ENCODE measurements around the gene OLFML2A.

OLFML2A gene

GRCh38 chr9:124846969-124847368 is 70.0 kb downstream of the OLFML2A start:
- Histone ChIP-seq H3K79me2 (ENCODE audit: low read length) (no peaks in the 10 kb centered on the region), H3K9ac (ENCODE audit: low read length) (no peak overlapping the region), H3K36me3 (replicated peaks; ENCODE audit: low read depth, low read length) (no peaks in the 10 kb centered on the region), H2AFZ (ENCODE audit: low read depth, low read length) (no peak overlapping the region), H3K27ac (ENCODE audit: low read length) (no peak overlapping the region), H3K9me3 (ENCODE audit: insufficient read depth, low read length) (no peaks in the 10 kb centered on the region), H3K27me3 (ENCODE audit: low read depth, low read length) (no peaks in the 10 kb centered on the region), H3K4me1 (ENCODE audit: low read length) (peaks cover 4% of the 10 kb centered on the region; the same call in 1 of the 2 replicates), H3K4me2 (ENCODE audit: low read length) (no peak overlapping the region), H4K20me1 (ENCODE audit: insufficient read depth, low read length) (no peaks in the 10 kb centered on the region), H3K4me3 (ENCODE audit: low read length) (no peak overlapping the region)
- TF ChIP-seq EZH2phosphoT487 (IDR thresholded peaks at IDR 0.05; ENCODE audit: low read depth), result no peak
- no peak for TF ChIP-seq CTCF (IDR thresholded peaks at IDR 0.05; ENCODE audit: low read depth, low read length)

GRCh38 chr9:124849801-124850200 is 72.9 kb downstream of the OLFML2A start:
- no peaks in the 10 kb centered on the region for H4K20me1 ChIP-seq (ENCODE audit: insufficient read depth, low read length)
- H3K27me3 ChIP-seq (ENCODE audit: low read depth, low read length), result no peaks in the 10 kb centered on the region
- no peak overlapping the region for H2AFZ ChIP-seq (ENCODE audit: low read depth, low read length)
- H3K36me3 ChIP-seq (replicated peaks; ENCODE audit: low read depth, low read length), result no peaks in the 10 kb centered on the region
- TF ChIP-seq CTCF (IDR thresholded peaks at IDR 0.05; ENCODE audit: low read depth, low read length), result no peak
- TF ChIP-seq EZH2phosphoT487 (IDR thresholded peaks at IDR 0.05; ENCODE audit: low read depth), result no peak
- H3K27ac ChIP-seq (ENCODE audit: low read length), result no peak overlapping the region
- H3K4me2 ChIP-seq (ENCODE audit: low read length), result no peak overlapping the region
- no peaks in the 10 kb centered on the region for H3K79me2 ChIP-seq (ENCODE audit: low read length)
- H3K4me1 ChIP-seq (ENCODE audit: low read length), result peaks cover 15% of the 10 kb centered on the region
- H3K4me3 ChIP-seq (ENCODE audit: low read length), result no peak overlapping the region
- no peak overlapping the region for H3K9ac ChIP-seq (ENCODE audit: low read length)
- no peaks in the 10 kb centered on the region for H3K9me3 ChIP-seq (ENCODE audit: insufficient read depth, low read length)

GRCh38 chr9:124852121-124852828 is 75.3 kb downstream of the OLFML2A start:
- Histone ChIP-seq H3K9ac (ENCODE audit: low read length) (peak overlapping the region; percentile 48; the same call in 1 of the 2 replicates), H2AFZ (ENCODE audit: low read depth, low read length) (peak overlapping the region; percentile 74; the same call in 1 of the 2 replicates), H3K4me1 (ENCODE audit: low read length) (peaks cover 15% of the 10 kb centered on the region), H3K36me3 (replicated peaks; ENCODE audit: low read depth, low read length) (peaks cover 13% of the 10 kb centered on the region), H3K9me3 (ENCODE audit: insufficient read depth, low read length) (no peaks in the 10 kb centered on the region), H3K27ac (ENCODE audit: low read length) (no peak overlapping the region), H3K79me2 (ENCODE audit: low read length) (no peaks in the 10 kb centered on the region), H4K20me1 (ENCODE audit: insufficient read depth, low read length) (peaks cover 21% of the 10 kb centered on the region), H3K27me3 (ENCODE audit: low read depth, low read length) (no peaks in the 10 kb centered on the region), H3K4me3 (ENCODE audit: low read length) (peak overlapping the region; percentile 74), H3K4me2 (ENCODE audit: low read length) (peak overlapping the region; percentile 93)
- TF ChIP-seq CTCF (IDR thresholded peaks at IDR 0.05; ENCODE audit: low read depth, low read length) (no peak), EZH2phosphoT487 (IDR thresholded peaks at IDR 0.05; ENCODE audit: low read depth) (no peak)

GRCh38 chr9:124852829-124853531 is 76.0 kb downstream of the OLFML2A start, which contains the start of gene WDR38:
WDR38 (plus strand) TSS chr9:124853460; CDS start chr9:124853532, 72 bp downstream.
- H3K9ac ChIP-seq (ENCODE audit: low read length), result peak within 1 kb of the TSS; percentile 48; the same call in 1 of the 2 replicates
- peak; percentile 96 for TF ChIP-seq CTCF (IDR thresholded peaks at IDR 0.05; ENCODE audit: low read depth, low read length)
- TF ChIP-seq EZH2phosphoT487 (IDR thresholded peaks at IDR 0.05; ENCODE audit: low read depth), result no peak
- peak within 1 kb of the TSS; percentile 74; the same call in 1 of the 2 replicates for H2AFZ ChIP-seq (ENCODE audit: low read depth, low read length)
- H3K4me1 ChIP-seq (ENCODE audit: low read length), result peaks cover 15% of the 10 kb centered on the region
- peak within 1 kb of the TSS; percentile 93 for H3K4me2 ChIP-seq (ENCODE audit: low read length)
- peaks cover 28% of the 10 kb centered on the region for H4K20me1 ChIP-seq (ENCODE audit: insufficient read depth, low read length)
- peak within 1 kb of the TSS; percentile 74 for H3K4me3 ChIP-seq (ENCODE audit: low read length)
- H3K27ac ChIP-seq (ENCODE audit: low read length), result no peak within 1 kb of the TSS
- H3K9me3 ChIP-seq (ENCODE audit: insufficient read depth, low read length), result no peaks in the 10 kb centered on the region
- H3K27me3 ChIP-seq (ENCODE audit: low read depth, low read length), result no peaks in the 10 kb centered on the region
- H3K79me2 ChIP-seq (ENCODE audit: low read length), result no peaks in the 10 kb centered on the region
- H3K36me3 ChIP-seq (replicated peaks; ENCODE audit: low read depth, low read length), result peaks cover 16% of the 10 kb centered on the region
